Fibroblast of skin of abdomen (primary cell): ENCODE measurements around the gene PPP1R26.

Source experiments
- DNase-seq: peaks from one replicate; pipeline ENCODE4 v3.0.0-alpha.2; 2013

PPP1R26 gene

GRCh38 chr9:135461936-135462335 is 17.6 kb upstream of the PPP1R26 start:
- DNase-seq: no peak

- peak; percentile 23 for DNase-seq
These were observed 16.4 kb upstream of the PPP1R26 start for GRCh38 chr9:135463140-135463539.

- DNase-seq: no peak
These were observed 15.4 kb upstream of the PPP1R26 start for GRCh38 chr9:135464181-135464580.

GRCh38 chr9:135468854-135469521 is 10.6 kb upstream of the PPP1R26 start:
- peak; percentile 62 for DNase-seq

GRCh38 chr9:135471791-135472640 is 7.6 kb upstream of the PPP1R26 start:
- no peak for DNase-seq

- no peak for DNase-seq
These were observed 5.5 kb upstream of the PPP1R26 start for GRCh38 chr9:135473972-135474543.

GRCh38 chr9:135474915-135475314 is 4.7 kb upstream of the PPP1R26 start:
- DNase-seq: no peak

- DNase-seq: peak; percentile 36
These were observed 2.8 kb upstream of the PPP1R26 start for GRCh38 chr9:135476561-135477355.

- DNase-seq: no peak
These were observed 1.4 kb upstream of the PPP1R26 start for GRCh38 chr9:135478191-135478590.

GRCh38 chr9:135478829-135479468 is 633 bp upstream of the PPP1R26 start:
- DNase-seq: no peak

GRCh38 chr9:135480071-135480939 is 723 bp downstream of the PPP1R26 start:
- DNase-seq: peak; percentile 25

GRCh38 chr9:135480940-135481310 is 1.3 kb downstream of the PPP1R26 start:
- no peak for DNase-seq

- no peak for DNase-seq
These were observed 2.6 kb downstream of the PPP1R26 start for GRCh38 chr9:135482015-135482754.

- DNase-seq: no peak
These were observed 5.1 kb downstream of the PPP1R26 start for GRCh38 chr9:135484460-135485277.

- no peak for DNase-seq
These were observed 5.8 kb downstream of the PPP1R26 start for GRCh38 chr9:135485385-135485784.

- DNase-seq: no peak
These were observed 6.2 kb downstream of the PPP1R26 start for GRCh38 chr9:135485832-135486231.

- DNase-seq: no peak
These were observed 6.9 kb downstream of the PPP1R26 start for GRCh38 chr9:135486267-135487065.

- DNase-seq: no peak
These were observed 7.9 kb downstream of the PPP1R26 start for GRCh38 chr9:135487281-135488012.
